HG03460 (cell line): ENCODE data around the gene TRAF2.

Experiments used
- ATAC-seq: cut with Tn5 transposase; IDR thresholded peaks from one replicate; pipeline ENCODE4 v1.9.1; 2021; ENCODE audit not compliant: unreplicated experiment

Gene TRAF2

GRCh38 chr9:136913701-136914438 is 27.6 kb downstream of the TRAF2 start:
- ATAC-seq: no peak

GRCh38 chr9:136915632-136916329 is 29.5 kb downstream of the TRAF2 start:
- ATAC-seq: no peak

GRCh38 chr9:136916330-136917184 is 30.2 kb downstream of the TRAF2 start:
- no peak for ATAC-seq

- ATAC-seq: no peak
Observed at GRCh38 chr9:136917902-136918301, 31.6 kb downstream of the TRAF2 start.

- ATAC-seq: no peak
Observed at GRCh38 chr9:136920069-136920468, 33.8 kb downstream of the TRAF2 start.

- no peak for ATAC-seq
Observed at GRCh38 chr9:136920734-136921231, 34.5 kb downstream of the TRAF2 start.

- ATAC-seq: no peak
Observed at GRCh38 chr9:136921307-136921706, 35.0 kb downstream of the TRAF2 start.

- ATAC-seq: no peak
Observed at GRCh38 chr9:136921718-136922117, 35.4 kb downstream of the TRAF2 start.

GRCh38 chr9:136922540-136922939 is 36.2 kb downstream of the TRAF2 start:
- no peak for ATAC-seq

GRCh38 chr9:136923881-136924280 is 37.6 kb downstream of the TRAF2 start:
- no peak for ATAC-seq

GRCh38 chr9:136925414-136926153 is 39.3 kb downstream of the TRAF2 start:
- ATAC-seq: no peak

- no peak for ATAC-seq
Observed at GRCh38 chr9:136926154-136926704, 39.9 kb downstream of the TRAF2 start.

- ATAC-seq: no peak
Observed at GRCh38 chr9:136926749-136927148, 40.4 kb downstream of the TRAF2 start.

GRCh38 chr9:136927343-136928271 is 41.3 kb downstream of the TRAF2 start:
- no peak for ATAC-seq

GRCh38 chr9:136928591-136928990 is 42.3 kb downstream of the TRAF2 start:
- ATAC-seq: no peak

GRCh38 chr9:136930014-136930413 is 43.7 kb downstream of the TRAF2 start:
- no peak for ATAC-seq

- no peak for ATAC-seq
Observed at GRCh38 chr9:136931611-136932130, 45.4 kb downstream of the TRAF2 start.

- no peak for ATAC-seq
Observed at GRCh38 chr9:136934277-136934676, 48.0 kb downstream of the TRAF2 start.

- no peak for ATAC-seq
Observed at GRCh38 chr9:136935651-136936050, 49.3 kb downstream of the TRAF2 start.
